ENCODE results near the gene RAD51. TPM values are rescaled to one million over a fixed set of nuclear protein-coding genes. Genes with fewer than 3 reads are reported as not detected.

The RAD51 gene
- total RNA-seq, 1 experiment from 2014 or later: 22.5 TPM

- no peak overlapping the region for H3K4me3 ChIP-seq
- H3F3A ChIP-seq (ENCODE audit: insufficient read depth, low read depth): 0 out of 2 replicates have a peak, but pooled peaks cover 3% of the 10 kb centered on the region
- H3K27me3 ChIP-seq (ENCODE audit: insufficient read depth, low read depth): no peaks in the 10 kb centered on the region
- intact Hi-C loops (cut with micrococcal nuclease; ENCODE audit: unreplicated experiment): no loop called here
- H2AFZ ChIP-seq: no peak overlapping the region
- no peaks in the 10 kb centered on the region for H3K36me3 ChIP-seq (ENCODE audit: low read depth)
- peaks cover 18% of the 10 kb centered on the region for H3K79me2 ChIP-seq (ENCODE audit: low read depth)
- no TSS peak for BruUV-seq (replicated peaks)
- no peak for DNase-seq
- no peak overlapping the region for H3K27ac ChIP-seq
- no peak overlapping the region for H3K4me2 ChIP-seq
- no peaks in the 10 kb centered on the region for H3K9me3 ChIP-seq (ENCODE audit: insufficient read depth, low read depth)
- no peaks in the 10 kb centered on the region for H3K9me2 ChIP-seq (ENCODE audit: insufficient read depth)
- ChIA-PET CTCF (no interaction called here), POLR2A (ENCODE audit: unreplicated experiment) (no interaction called here)
- TF ChIP-seq EZH2 (IDR thresholded peaks at IDR 0.05; ENCODE audit: low read depth) (no peak), CTCF (conservative IDR thresholded peaks at IDR 0.05) (no peak)
- H4K20me1 ChIP-seq (ENCODE audit: insufficient read depth): no peaks in the 10 kb centered on the region
- H3K4me1 ChIP-seq (replicated peaks; ENCODE audit: insufficient read depth): peaks cover 16% of the 10 kb centered on the region
Measured at GRCh38 chr15:40697916-40698315, 2.9 kb downstream of the RAD51 start.

- POLR2A ChIA-PET (ENCODE audit: unreplicated experiment): no interaction called here
Measured at GRCh38 chr15:40702077-40702476, 7.1 kb downstream of the RAD51 start.

GRCh38 chr15:40706121-40706520 lies 11.1 kb downstream of the RAD51 start:
- intact Hi-C loops (cut with micrococcal nuclease; ENCODE audit: unreplicated experiment): no loop called here
- H3K4me3 ChIP-seq: no peak overlapping the region
- CTCF ChIA-PET: interaction anchor here (0.5 to 1.1 kb wide), 3 partner anchors 20 to 129 kb away, joined by 6 read pairs; no protein-coding TSS in a partner anchor
- H4K20me1 ChIP-seq (ENCODE audit: insufficient read depth): no peaks in the 10 kb centered on the region
- H3F3A ChIP-seq (ENCODE audit: insufficient read depth, low read depth): 0 out of 2 replicates have a peak, but pooled peaks cover 4% of the 10 kb centered on the region
- H3K36me3 ChIP-seq (ENCODE audit: low read depth): 0 out of 2 replicates have a peak, but pooled peaks cover 2% of the 10 kb centered on the region
- no peaks in the 10 kb centered on the region for H3K79me2 ChIP-seq (ENCODE audit: low read depth)
- no peaks in the 10 kb centered on the region for H3K9me2 ChIP-seq (ENCODE audit: insufficient read depth)
- no peaks in the 10 kb centered on the region for H3K27me3 ChIP-seq (ENCODE audit: insufficient read depth, low read depth)
- 0 out of 2 replicates have a peak overlapping the region, but pooled peaks have one; percentile 16 for H3K27ac ChIP-seq
- no TSS peak for BruUV-seq (replicated peaks)
- H3K4me2 ChIP-seq: no peak overlapping the region
- peak in 1 of 2 experiments; percentile 80 for DNase-seq
- no peak for TF ChIP-seq EZH2 (IDR thresholded peaks at IDR 0.05; ENCODE audit: low read depth)
- no peak for TF ChIP-seq CTCF (conservative IDR thresholded peaks at IDR 0.05)
- H2AFZ ChIP-seq: no peak overlapping the region
- no peaks in the 10 kb centered on the region for H3K9me3 ChIP-seq (ENCODE audit: insufficient read depth, low read depth)
- no peaks in the 10 kb centered on the region for H3K4me1 ChIP-seq (replicated peaks; ENCODE audit: insufficient read depth)
- POLR2A ChIA-PET (ENCODE audit: unreplicated experiment): no interaction called here

More at GRCh38 chr15:40702077-40702476, 7.1 kb downstream of the RAD51 start:
- CTCF ChIA-PET: interaction anchor here (0.6 kb wide), 1 partner anchor 683 kb away, joined by 3 read pairs; no protein-coding TSS in a partner anchor
- H3K9me2 ChIP-seq (ENCODE audit: insufficient read depth): no peaks in the 10 kb centered on the region
- no peak for DNase-seq
- 0 out of 2 replicates have a peak, but pooled peaks cover 2% of the 10 kb centered on the region for H3K79me2 ChIP-seq (ENCODE audit: low read depth)
- no peaks in the 10 kb centered on the region for H3K27me3 ChIP-seq (ENCODE audit: insufficient read depth, low read depth)
- 0 out of 2 replicates have a peak, but pooled peaks cover 4% of the 10 kb centered on the region for H3F3A ChIP-seq (ENCODE audit: insufficient read depth, low read depth)
- intact Hi-C loops (cut with micrococcal nuclease; ENCODE audit: unreplicated experiment): no loop called here
- H4K20me1 ChIP-seq (ENCODE audit: insufficient read depth): no peaks in the 10 kb centered on the region
- H3K4me1 ChIP-seq (replicated peaks; ENCODE audit: insufficient read depth): no peaks in the 10 kb centered on the region
- H3K9me3 ChIP-seq (ENCODE audit: insufficient read depth, low read depth): no peaks in the 10 kb centered on the region
- no peak overlapping the region for H3K4me2 ChIP-seq
- H2AFZ ChIP-seq: no peak overlapping the region
- TF ChIP-seq EZH2 (IDR thresholded peaks at IDR 0.05; ENCODE audit: low read depth): no peak
- peak; percentile 34; the same call in 1 of the 2 replicates for TF ChIP-seq CTCF (conservative IDR thresholded peaks at IDR 0.05)
- BruUV-seq (replicated peaks): no TSS peak
- no peak overlapping the region for H3K4me3 ChIP-seq
- H3K27ac ChIP-seq: no peak overlapping the region
- 0 out of 2 replicates have a peak, but pooled peaks cover 2% of the 10 kb centered on the region for H3K36me3 ChIP-seq (ENCODE audit: low read depth)

All from PC-9 (cell line).